PC-3 (cell line): ENCODE measurements around the gene B3GAT1.

ENCODE experiments used
- EZH2 ChIP-seq: fragments of 300-600 bp; sonication (generic); IDR thresholded peaks from one replicate; pipeline ENCODE4 v1.6.1; 2017; ENCODE audit warnings: antibody characterized with exemption, mild to moderate bottlenecking, low read length; ENCODE audit not compliant: unreplicated experiment
- EZH2phosphoT487 ChIP-seq: fragments of 300-600 bp; sonication (generic); IDR thresholded peaks from 2 replicates; pipeline ENCODE4 v1.6.1; 2018; ENCODE audit warnings: mild to moderate bottlenecking, antibody characterized with exemption, low read length, borderline replicate concordance
- TF ChIP-seq, protein P1 (sequence below): fragments of 300-600 bp; sonication (generic); conservative IDR thresholded peaks from 2 replicates; pipeline ENCODE4 v1.5.1; 2017; ENCODE audit warnings: antibody characterized with exemption, low read depth, mild to moderate bottlenecking, low read length

- TF ChIP-seq EZH2phosphoT487 = no peak
- TF ChIP-seq, protein P1, sequence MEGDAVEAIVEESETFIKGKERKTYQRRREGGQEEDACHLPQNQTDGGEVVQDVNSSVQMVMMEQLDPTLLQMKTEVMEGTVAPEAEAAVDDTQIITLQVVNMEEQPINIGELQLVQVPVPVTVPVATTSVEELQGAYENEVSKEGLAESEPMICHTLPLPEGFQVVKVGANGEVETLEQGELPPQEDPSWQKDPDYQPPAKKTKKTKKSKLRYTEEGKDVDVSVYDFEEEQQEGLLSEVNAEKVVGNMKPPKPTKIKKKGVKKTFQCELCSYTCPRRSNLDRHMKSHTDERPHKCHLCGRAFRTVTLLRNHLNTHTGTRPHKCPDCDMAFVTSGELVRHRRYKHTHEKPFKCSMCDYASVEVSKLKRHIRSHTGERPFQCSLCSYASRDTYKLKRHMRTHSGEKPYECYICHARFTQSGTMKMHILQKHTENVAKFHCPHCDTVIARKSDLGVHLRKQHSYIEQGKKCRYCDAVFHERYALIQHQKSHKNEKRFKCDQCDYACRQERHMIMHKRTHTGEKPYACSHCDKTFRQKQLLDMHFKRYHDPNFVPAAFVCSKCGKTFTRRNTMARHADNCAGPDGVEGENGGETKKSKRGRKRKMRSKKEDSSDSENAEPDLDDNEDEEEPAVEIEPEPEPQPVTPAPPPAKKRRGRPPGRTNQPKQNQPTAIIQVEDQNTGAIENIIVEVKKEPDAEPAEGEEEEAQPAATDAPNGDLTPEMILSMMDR = no peak
- no peak for TF ChIP-seq EZH2
Observed at GRCh38 chr11:134385171-134385570, 26.9 kb downstream of the B3GAT1 start.
